Embryonic facial prominence (tissue), 1 donor: ENCODE results near the gene CATSPERD.

ENCODE experiments used
- DNase-seq: peaks from one replicate; pipeline ENCODE4 v3.0.0-alpha.2; 2016; ENCODE audit errors: extremely low spot score

Gene CATSPERD, protein sequence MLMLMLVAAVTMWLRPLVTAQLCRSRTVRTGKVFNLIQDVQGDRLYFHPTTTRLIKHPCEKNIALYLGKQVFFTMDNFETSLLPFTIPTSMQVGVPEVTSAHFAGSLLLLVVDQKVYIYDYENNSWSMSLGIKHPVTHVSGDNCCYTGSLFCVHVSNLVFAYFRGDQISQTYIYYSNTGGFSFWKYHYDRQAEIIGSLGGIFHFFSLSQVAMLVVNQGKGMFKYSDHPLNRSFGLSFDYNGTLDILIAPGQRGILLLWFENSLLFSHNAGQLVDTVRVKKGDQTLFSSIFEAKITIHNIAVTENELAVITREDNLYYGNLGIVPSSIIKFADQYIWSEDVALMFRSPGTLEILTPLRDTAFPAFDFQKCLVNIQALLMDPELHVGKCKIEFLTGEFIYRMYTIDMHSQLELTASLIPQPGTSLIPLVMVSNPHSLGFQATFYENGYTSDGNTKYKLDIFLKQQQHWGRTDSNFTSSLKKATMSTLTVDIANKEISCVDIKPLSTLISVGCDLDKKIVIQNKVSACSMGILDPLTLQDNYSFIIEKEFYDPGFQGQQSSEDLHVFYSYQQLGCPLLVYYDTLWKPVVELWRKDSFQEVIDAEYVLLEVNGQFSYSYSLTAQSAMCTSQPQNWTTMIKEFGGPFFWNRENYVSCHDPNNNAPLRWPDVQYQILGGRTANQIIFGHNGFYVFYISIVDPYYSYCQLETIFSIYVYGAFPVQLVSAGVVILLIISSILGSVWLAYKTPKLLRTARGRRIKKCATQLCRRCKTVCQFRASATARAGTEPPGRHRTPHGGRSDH

DNA sequence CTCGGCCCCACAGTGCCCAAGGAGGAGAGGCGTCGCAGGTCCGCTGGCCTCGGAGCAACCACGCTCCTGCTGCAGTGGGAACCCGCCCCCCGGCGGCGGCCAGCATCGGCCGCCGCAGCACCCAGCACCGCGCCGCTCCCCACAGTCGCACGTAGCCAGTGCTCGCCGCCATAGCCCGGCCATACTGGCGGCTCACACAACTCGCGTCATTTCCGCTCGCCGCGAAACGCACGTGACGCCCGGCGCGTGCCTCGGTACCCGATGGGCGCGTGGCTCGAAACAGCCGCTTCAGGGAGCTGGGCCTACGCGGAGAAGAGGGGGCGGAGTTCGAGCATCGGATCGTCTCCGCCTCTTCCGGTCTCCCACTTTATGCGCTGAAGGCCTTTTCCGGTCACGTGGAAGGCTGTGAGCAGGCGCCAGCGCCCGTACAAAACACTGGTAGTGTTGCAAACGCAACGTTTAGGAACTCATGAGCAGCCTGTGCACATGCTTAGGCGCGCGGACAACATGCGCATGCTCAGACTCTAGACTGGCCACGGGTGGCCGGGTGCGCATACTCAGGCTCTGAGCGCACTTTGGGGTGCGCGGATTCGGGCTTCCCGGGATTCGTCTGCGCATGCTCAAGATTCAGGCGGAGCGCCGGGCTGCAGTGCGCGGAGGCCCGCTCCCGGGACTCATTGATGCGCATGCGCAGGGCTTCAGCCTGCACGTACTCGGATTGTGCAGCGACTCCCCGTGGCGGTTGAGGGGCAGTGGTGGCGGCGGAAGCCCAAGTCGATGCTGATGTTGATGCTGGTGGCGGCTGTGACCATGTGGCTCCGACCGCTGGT is at the start of gene CATSPERD, which contains the start of gene LONP1:
Gene CATSPERD (plus strand): TSS at position 677 of the 830 bp plus-strand sequence. CDS start 101 bp downstream, at position 778.
Gene LONP1 (minus strand): TSS at position 186 of the 830 bp plus-strand sequence. CDS start 14 bp downstream, at position 172.
- peak; percentile 98 for DNase-seq

DNA sequence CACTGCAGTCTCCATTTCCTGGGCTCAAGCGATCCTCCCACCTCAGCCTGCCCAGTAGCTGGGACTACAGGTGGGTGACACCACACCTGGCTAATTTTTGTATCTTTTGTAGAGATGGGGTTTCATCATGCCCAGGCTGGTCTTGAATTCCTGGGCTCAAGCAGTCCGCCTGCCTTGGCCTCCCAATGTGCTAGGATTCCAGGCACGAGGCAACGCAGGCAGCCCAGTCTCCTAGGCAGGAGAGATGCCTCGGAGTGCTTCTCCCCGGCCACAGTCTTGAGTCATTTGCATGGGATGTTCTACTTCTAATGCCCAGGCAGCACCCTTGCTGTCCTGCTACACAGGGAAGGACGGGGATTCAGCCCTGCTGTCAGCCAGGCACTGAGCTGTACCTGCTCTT is 48.8 kb upstream of the CATSPERD start:
- DNase-seq: no peak

DNA sequence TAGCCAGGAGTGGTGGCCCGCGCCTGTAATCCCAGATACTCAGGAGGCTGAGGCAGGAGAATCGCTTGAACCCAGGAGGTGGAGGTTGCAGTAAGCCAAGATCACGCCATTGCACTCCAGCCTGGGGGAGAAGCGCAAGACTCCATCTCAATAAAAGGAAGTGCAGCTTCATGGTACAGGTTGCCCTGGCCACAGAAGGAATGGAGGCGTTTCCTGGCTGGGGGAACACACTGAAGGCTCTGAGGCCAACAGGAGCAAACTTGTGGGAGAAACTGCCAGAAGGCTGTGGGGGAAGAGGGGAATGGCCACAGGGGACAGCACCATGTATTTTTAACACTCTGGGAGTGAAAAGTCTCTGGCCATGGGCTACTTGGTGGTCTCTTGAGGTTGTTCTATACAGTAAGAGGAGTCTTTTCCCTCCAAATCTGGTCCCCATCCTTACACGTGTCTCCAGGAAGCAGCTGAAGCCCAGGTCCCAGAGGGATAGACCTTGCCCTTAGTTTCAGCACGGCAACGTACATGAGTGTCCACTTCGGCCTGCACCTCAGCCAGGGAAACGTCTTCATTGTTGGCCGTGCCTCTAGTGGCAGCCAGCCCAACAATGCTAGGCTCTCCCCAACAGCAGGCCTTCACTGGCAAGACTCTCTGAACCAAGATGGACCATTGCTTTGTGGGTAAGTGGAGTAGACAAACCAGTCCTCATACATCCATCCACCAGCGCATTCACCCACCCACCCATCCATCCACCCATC is 47.6 kb upstream of the CATSPERD start:
- no peak for DNase-seq

DNA sequence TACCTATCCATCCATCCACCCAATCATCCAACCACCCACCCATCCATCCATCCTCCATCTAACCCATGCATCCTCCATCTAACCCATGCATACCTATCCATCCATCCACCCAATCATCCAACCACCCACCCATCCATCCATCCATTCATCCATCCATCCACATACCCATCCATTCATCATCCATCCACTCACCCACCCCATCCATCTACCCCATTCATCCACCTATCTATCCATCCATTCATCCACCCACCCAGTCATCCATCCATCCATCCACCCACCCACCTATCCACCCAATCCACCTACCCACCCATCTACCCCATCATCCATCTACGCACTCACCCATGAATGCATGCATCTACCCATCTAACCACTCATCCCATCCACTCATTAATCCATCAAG is 46.7 kb upstream of the CATSPERD start:
- no peak for DNase-seq

DNA sequence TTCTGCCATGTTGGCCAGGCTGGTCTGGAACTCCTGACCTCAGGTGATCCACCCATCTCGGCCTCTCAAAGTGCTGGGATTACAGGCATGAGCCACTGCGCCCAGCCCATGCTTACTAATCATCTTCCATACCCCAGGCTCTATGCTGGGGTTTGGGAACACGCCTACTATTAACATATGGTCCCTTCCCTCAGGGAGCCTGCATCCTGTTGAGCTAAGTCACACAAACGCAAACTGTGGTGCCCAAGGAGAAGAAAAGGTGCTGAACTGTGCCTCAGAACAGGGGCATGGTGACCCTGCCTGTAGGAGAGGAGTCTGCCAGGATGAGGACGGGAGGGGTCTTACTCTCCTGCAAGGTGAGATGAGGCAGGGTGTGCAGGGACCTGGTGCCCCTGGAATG is 45.7 kb upstream of the CATSPERD start:
- no peak for DNase-seq

DNA sequence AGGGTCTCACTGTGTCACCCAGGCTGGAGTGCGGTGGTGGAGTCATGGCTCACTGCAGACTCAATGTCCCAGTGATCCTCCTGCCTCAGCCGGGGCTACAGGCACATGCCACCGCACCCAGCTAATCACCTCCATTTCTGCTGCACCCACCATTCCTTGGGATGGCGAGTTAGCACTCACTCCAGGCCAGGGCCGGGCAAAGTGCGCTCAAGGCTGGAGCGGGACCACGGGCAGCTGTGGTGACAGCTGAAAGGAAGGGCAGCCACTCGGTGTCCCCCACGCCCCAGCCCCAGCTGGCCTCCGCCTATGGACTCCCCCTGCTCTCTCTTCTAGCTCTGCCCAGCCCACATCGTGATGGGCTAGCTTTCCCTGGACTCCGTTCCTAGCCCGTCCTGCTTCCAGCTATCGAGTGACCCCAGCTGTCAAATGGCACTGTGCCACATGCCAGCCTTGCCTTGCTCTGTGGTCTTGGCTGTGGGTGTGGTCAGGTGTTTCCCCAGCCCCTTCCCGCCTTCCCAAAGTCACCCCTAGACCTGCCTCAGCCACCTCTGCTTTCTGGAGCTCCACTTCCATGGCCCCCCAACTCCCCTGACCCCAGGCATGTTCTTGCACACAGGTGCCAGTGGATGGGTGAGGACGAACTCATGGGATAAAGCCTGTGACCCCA is 44.2 kb upstream of the CATSPERD start:
- DNase-seq: no peak

DNA sequence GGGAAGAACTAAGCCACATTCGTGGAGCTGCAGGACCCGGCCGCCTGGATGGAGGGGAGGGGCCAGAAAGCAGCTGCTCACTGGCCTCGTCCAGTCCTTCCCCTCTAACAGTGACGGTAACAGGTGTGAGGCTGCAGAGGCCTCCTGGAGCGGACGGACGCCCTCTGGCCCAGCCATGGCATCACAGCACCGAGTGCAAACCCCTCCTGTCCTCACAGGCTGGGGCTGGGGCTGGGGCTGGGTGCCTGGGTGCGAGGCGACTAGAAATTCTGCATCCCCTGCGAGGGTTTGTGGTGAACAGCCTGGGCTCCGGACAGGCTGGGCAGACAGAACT is 43.7 kb upstream of the CATSPERD start:
- DNase-seq: no peak

DNA sequence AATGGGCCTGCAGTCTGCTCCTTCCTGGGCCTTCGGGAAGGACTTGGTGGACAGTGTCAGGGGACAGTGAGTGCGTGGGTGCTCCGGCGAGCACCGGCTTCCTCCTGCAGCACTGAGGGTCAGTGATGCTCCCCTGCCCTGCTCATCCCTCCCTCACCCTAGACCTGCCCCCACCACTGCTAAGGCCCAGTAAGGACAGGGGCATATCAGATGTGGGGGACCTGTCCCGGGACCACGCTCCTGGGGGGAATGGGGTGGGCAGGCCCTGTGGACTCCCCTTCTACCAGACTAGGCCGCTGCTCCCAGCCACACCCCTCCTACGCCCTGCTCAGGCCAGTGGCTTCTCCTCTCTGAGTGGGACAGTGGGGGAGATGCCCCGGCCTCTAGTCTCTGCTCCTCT is 43.3 kb upstream of the CATSPERD start:
- no peak for DNase-seq

DNA sequence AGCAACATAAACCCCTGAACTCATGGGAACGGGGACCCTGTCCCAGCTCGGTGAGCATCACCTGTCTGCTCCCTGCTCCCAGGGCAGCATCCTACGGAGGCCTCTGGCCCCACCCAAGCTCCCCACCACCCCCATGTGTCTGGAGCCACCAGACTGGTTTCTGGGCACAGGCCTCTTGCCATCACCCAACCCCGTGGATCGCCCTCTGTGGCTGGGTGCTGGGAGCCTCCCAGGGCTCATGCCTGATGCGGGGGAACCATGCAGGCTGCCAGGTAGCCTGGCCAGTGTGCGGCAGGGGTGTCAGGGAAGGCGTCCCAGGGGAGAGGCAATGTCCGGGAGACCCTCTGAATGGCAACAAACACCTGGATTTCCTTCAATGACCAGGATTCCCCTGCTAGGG is 42.9 kb upstream of the CATSPERD start:
- DNase-seq: no peak

DNA sequence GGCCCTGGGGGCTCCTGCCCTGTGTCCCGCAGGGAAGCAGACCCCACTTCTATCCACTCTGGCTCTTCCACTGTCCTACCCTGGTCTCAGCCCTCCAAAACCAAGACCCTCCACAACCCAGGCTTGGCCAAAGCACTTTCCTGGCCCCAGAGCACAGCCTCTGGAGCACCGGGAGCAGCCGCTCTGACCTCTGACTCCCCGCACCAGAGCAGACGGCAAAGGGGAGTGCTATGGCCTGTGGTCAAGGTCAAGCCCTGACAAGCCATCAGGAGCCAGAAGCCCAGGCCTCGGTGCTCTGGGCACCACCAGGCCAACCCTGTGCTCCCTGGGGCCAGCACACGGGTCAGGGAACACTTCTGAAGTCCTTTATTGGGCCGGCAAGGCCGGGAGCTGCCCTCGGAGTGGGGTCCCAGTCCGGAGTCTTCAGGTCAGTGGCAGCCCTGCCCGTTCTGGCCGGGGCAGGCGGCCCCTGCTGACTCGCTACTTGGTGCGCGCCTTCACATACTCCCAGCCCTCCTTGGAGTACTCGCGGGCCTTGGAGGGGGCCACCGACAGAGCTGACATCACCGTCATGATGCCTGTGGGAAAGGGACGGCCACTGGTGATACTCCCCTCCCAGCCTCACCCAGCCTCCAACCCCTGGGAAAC is 42.2 kb upstream of the CATSPERD start:
- no peak for DNase-seq

DNA sequence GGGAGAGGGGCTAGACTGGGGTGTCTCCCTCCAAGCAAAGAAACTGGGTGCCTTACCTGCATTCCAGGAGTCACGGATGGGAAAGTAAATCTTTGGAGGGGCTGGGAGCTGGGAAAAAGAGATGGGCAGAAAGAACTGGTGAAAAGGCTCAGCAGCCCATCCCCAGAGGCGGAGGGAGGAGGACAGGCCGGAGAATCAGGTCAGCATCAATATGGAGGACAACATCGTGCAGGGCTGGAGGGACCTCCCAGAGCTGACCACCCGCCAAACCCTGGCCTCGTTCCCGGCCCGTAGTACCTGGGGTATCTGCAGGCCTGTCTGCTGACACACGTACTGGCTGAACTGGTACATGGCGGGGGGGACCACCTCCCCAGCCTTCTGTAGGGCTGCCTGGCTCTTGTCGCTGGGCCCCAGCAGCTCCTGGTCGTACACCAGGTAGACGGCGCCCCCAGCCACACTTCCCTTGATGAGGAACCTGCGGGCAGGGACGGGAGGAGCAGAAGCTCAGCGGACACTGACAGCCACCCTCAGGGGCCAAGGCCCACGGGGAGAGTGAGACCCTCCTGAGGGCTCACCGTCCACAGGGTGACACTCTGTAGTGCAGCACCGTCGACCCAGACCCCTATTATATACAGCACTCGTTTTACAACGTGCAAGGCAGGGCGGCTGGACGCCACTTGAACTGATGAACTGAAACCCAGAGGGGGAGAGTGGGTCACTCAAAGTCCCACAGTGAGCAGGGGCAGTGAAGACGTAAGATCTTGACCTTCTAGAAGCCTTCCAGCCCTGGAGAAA is 41.0 kb upstream of the CATSPERD start:
- no peak for DNase-seq

DNA sequence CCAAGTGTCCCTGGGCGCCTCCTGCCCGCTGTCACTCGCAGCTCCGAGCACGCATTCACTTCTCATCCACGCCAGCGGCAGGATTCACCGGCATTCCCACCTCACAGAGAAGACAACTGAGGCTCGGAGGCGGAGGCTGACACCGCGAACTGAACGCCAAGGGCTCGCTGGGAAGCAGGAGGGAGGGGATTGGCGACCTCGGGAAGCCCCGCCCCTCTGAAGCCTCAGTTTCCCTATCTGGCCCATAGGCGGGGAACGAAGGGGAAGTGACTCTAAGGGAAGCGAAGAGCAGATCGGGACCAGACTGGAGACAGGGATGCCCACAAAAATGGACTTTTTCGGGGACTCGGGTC is 40.4 kb upstream of the CATSPERD start:
- DNase-seq: no peak

DNA sequence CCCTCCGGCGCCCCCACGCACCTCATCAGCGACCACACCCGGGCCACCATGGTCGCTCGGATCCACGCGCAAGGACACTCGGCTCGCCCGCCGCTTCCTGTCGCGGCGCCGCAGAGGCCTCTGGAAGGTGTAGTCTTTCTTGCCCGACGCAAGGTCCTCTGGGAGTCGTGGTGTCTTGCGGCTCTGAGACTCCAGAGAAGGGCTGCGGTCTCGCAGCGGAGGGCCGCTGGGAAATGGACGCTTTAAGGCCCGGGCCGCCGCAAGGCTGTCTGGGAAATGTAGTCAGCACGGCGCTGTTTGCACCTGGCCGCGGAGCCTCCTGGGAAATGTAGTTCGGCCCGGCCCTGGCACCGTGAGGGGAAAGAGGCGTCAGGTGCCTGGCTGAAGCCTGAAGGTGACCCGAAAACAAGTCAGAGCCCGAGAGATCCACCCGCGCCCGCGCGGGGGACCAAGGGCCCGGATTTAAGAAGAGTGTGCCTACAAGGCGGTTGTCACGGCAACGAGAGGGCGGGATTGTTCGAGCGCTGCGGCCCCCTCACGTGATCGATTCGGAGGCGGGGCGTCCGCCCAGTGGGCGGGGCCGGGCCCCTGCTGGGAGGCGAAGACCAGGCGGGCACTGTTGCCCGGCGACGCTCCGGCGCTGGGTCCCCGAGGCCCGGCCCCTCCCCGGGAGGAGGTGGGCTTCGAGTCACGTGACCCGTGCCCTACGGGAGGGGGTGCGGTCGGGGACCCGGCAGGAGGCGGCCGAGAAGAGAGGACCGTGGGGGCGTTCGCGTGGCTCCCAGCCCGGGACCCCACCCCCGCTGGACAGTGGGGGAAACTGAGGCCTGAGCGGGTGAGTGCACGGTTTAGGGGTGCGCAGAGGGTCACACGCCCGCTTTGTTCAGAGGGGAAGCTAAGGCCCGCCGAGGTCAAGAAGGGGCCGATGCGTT is 39.7 kb upstream of the CATSPERD start, which contains the start of the genes HSD11B1L and MICOS13:
Gene HSD11B1L (plus strand): TSS at position 591 of the 932 bp plus-strand sequence. CDS start 3,806 bp downstream, outside the sequence.
Gene MICOS13 (minus strand): TSS at position 80 of the 932 bp plus-strand sequence. CDS start 30 bp downstream, at position 50.
- peak; percentile 96 for DNase-seq

DNA sequence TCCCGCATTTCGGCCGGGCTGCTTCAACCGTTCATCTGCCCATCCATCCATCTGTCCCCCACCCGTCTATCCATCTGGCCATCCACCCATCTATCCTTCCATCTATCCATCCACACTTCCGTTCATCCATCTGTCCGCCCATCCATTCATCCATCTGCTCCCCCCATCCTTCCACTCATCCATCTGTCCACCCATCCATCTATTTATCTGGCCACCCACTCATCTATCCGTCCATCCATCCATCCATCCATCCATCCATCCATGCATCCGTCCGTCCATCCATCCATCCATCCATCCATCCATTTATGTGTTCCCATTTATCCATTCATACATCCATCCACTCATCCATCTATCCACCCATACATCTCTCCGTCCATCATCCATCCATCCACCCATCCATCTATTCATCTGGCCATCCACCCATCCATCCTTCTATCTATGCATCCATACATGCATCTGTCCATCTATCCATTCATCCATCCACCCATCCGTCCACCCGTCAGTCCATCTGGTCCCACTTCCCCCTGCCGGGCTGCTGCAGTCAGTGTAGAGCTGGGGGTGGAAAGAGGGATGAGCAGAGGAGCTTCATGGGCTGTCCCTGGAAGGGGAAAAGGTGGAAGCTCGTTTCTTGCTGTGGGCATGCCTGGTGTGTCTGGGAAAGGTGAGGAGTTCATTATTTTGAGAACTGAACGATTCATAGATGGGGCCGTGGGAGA is 38.9 kb upstream of the CATSPERD start:
- no peak for DNase-seq

DNA sequence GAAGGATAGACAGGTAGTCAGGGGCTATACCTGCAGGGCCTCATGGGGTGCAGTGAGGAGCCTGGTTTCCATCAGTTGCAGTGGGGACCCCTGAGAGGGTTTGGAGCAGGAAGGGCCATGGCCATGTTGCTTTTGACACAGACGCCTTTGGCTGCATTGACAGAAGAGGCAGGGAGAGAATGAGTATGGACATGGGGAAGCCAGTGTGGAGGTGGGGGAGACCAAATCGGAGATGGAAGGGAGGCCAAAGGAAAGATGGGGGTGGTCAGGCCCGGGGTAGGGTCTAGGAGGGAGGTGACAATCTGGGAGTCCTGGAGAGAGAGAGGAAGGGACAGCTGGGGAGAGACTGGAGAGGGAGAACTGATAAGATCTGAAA is 38.3 kb upstream of the CATSPERD start:
- DNase-seq: no peak

DNA sequence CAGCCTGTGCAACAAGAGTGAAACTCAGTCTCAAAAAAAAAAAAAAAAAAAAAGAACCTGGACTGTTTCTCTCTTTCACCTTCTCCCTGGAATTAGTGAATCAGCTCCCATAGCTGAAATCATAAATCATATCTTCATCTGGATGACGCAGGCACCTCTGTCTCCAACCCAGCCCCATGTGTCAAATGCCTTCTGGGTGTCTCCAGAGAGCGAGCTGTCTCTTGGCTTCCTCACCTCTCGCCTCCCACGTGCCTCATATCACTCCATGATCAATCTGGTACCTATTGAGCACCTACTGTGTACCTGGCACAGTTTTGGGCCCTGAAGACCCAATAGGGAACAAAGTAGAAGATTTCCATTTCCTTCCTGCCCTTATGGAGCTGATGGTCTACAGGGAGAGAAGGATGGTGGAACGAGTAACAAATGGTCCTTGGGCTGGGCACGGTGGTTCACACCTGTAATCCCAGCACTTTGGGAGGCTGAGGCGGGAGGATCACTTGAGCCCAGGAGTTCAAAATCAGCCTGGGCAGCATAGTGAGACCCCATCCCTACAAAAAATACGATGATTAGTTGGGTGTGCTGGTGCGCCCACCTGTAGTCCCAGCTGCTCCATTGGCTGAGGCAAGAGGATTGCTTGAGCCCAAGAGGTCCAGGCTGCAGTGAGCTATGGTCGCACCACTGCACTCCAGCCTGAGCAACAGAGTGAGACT is 37.1 kb upstream of the CATSPERD start:
- DNase-seq: no peak
